Stimulated activated CD4-positive, alpha-beta T cell treated with anti-CD3 and anti-CD28 coated beads, Interleukin-2, amount 100 ng/mL, for 24 hours (primary cell): Measurements from ENCODE around the gene SPATA13.
A peak's percentile ranks its signal among the peaks of the same experiment; 100 is the strongest.

Source experiments
- DNase-seq, 2 donors: peaks; one replicate each; pipeline ENCODE4 v3.0.0-alpha.2; 2020

Gene SPATA13

DNA sequence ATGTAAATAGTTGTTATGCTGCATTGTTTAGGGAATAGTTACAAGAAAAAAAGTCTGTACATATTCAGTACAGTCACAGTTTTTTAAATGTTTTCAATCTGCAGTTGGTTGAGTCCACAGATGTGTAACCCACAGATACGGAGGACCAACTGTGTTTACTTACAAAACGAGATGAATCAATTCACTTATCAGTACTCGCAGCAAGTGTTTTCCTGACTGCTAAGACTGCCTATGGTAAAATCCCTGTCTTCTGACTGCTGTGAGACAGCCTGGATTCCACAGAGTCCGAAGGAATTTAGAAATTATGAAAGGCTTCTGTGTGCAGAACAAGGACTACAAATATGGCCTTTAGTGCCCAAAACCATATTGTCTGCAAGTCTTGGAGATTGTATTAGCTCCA is 103.1 kb downstream of the SPATA13 start:
- no peak for DNase-seq

DNA sequence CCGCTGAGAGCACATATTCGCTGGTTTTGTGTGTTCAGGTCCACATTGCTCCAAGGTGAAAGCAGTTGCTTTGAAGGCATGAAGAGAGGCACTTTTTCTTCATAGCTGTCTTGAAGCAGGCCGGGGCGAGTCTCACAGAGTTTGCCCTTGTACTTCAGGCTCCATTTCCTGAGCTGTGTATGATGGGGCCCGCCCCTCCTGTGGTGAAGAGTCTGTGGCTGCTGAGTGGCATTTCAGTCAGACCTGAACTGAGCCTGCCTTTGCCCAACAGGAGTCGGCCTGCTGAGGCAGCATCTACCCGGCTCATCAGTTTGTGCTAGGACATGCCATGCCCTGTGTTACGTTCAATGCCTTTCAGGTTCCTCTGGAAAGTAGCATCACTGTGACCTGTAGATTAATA is 104.5 kb downstream of the SPATA13 start:
- peak; percentile 81 for DNase-seq

DNA sequence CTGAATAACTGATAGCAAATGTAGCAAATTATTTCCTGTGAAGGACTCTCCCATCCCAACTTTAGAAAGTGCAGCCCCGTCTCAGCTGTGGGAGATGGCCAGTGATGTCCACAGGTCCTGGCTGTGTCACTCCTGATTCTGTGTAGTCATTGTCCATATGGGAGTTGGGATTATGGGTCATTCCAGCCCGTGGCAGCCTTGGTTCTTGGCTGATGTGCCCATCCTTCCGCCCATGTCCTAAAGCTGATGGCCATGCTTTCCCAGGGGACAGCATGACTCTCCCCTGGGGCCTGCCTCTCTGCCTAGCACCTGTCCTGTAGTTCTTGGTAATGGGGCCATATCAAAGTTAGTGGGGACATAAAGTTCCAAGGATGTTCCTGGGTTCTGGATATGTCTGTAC is 104.9 kb downstream of the SPATA13 start:
- DNase-seq: peak in 1 of 2 donors; percentile 17

DNA sequence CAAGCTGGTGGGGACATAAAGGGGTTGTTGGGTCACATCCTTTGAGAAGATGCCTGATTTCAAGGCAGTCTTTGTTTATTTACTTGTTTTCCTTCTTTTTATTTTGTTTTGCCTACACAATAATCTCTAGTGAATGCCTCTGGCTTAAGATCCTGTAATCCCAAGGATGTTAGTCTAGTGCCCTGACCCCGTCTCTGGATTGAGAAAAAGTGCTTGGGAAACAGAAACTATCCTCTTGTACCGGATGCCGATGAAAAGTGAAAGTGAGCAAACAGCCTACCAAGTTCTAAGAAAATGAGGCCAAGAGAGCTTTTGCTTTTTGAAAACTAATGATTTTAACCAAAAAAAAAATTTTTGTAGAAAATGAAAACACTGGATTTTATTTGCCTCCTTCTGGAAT is 106.8 kb downstream of the SPATA13 start:
- peak in 1 of 2 donors; percentile 25 for DNase-seq

DNA sequence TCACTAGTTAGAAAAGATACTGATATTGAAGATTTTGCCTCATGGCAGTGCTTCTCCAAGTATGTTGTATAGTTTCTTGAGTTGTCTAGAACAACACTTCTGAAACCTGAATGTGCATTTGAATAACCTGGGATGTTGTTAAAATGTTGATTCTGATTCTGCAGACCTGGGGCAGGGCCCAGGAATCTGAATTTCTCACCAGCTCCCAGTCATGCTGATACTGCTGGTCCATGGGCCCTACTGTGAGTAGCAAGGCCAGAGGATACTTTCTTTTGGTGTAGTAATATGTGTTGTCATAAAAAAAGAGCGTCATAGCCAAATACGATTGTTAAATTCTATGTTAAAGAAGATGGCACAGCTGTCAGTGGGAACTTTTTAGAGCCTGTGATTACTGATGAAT is 107.3 kb downstream of the SPATA13 start:
- DNase-seq: peak in 1 of 2 donors; percentile 22

DNA sequence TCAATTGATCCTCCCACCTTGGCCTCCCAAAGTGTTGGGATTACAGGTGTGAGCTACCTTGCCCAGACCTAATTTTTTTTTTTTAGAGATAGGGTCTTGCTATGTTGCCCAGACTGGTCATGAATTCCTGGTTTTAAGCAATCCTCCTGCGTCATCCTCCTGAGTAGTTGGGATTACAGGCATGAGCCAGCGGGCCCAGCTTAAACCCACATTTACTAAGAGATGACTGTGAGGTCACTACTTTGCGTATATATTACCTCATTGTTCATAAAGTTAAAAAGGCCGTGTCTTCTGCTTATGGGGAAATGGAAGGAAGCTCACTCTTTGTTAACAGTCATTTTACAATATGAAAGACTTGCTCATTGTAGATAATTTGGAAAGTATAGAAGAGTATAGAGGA is 109.3 kb downstream of the SPATA13 start:
- DNase-seq: peak in 1 of 2 donors; percentile 14

DNA sequence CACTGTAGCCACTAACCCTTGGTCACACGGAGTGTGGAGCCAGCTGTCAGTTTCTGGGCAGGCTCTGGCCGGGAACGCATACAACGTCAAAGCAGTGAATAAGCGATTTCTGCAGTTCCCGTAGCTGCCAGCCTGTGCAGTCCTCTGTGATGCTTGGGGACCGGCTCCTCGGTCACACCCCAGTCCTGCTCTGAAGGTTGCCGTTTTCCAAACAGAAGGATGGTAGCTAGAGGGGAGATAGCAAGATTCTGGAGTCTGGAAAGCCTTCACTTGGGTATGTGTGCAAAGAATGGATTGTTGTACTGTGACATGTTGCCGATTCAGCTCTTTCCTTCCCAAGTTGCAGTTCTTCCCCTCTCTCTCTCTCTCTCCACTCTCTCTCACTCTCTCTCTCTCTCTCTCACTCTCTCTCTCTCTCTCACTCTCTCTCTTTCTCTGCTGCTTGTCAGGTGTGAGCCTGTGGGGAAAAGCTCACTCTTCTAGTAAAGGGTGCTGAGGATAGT is 110.2 kb downstream of the SPATA13 start:
- DNase-seq: peak; percentile 57 to 62

DNA sequence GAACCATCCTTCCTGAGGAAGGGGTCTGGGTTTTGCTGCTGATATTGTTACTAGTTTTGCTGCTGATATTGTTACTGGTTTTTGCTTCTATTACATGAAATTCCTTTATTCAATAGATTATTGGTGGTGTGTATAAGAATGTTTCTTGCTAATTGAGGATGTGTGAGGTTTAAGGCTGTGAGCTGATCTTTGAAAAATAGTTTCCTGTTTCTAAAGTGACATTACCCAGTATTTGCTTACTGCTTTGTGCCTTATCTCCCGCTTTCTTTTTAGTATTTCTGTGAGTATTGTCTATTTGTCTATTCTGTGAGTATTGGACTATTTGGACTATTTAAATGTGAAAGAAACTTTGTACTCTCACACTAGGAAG is 110.7 kb downstream of the SPATA13 start:
- no peak for DNase-seq

DNA sequence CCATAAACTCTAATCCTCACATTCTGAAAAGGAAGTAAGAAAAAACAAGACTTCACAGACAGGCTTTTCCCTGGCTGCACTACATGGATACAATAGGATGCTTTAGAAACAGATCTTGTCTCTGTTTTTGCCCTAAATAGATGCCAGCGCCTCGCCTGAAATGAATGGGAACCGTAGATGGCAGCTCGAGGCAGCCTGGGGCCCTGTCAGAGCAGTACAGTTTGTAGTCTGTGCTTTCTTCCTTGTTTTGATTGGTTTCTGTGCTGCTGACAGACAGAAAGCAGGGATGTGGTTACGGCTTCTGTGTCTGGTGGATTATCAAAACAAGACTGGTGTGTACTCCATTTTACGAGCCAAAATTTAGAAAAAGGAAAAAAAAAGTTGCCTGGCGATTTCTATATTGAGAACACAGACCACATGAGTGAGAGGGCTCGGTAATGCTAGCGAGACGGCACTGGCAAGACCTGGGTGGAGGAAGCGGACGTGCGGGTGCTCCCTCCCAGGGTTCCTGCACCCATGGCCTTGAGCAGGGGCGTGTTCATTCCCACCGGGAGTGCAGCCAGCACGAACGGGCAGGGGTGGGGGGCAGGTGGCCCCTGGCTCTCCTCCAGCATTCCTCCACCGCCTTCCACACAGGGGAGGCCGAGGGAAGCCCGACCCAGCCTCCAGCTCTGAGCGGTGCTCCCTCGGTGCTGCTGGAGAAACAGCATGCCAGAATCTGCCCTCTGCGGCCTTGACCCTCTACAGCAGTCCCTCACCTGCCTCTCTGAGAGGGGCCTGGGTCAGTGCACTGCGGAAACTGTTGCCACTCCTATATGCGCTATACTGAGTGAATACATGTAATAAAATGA is 111.3 kb downstream of the SPATA13 start:
- peak; percentile 55 to 61 for DNase-seq

DNA sequence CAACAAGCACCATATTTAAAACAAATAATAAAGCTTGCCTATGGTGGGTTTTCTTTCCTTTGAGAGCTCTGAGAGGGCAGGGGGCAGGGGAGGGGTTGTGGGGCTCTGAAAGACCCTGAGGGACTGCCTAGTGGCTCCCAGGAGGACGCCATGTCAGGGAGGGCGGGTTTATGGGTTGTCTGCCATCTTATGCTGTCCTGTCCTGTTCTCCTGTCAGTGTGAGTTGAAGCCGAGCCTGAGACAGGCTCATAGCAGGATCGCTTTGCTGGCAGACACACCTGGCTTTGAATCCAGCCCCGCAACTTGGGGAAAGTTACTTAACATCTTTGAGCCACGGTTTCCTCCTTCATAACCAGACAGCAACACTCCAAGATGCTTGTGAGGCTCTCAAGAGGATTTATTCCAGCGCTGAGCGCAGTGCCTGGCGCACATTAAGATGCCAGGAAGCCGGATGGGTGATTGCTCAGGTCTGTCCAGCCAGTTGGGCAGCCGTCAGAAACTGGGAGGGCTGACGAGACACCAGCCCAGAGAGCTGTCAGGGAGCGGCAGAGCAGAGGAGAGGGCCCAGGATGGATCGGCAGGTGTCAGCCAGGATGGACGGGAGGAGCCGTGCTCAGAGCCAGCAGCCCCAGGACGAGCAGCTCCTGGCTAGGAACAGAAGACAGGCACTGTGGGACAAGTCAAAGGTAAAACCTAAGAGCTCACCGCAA is 112.1 kb downstream of the SPATA13 start:
- DNase-seq: peak in 1 of 2 donors; percentile 30

DNA sequence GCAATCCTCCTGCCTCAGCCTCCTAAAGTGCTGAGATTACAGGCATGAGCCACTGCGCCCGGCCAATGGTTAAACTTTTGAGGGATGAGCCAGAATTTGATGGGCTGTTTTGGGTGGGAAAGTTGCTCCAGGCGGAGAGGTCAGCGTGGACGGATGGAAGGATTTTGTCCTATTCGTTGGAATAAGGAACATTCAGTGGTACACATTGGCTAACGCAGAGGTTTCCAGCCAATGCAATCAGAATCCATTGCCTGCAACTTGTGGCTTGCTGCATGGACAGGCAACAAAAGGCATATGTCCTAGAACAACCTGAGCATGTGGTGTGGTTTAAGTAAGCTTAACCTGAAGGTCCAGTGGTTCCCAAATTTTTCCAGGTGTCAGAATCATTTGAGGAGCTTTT is 113.4 kb downstream of the SPATA13 start:
- peak in 1 of 2 donors; percentile 16 for DNase-seq

DNA sequence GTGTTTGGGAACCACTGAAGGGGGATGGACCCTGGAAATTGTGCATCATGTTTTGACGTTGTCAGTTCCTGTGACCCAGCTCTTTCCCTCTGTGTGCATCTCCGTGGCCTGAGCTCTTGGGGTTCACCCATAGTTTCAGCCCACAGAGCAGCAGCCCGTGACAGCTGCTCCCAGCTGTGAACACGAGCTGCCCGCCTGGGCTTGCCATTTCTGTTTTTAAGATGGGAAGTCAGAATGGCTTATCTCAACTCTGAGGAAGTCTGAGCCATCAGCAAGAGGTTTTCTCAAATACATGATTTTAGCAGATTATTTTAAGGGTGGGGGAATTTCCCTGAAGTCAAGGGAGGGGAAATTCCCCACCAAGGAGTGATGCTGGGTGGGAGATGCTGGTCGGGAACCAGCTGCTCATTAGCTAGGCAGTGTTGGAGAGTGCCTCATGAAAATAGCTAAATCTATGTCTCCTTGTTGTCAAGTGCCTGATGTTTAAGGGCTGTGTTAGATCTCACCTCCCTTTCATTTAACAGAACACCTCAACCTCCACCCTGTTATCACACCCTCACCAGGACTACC is 114.0 kb downstream of the SPATA13 start:
- peak; percentile 73 to 74 for DNase-seq

DNA sequence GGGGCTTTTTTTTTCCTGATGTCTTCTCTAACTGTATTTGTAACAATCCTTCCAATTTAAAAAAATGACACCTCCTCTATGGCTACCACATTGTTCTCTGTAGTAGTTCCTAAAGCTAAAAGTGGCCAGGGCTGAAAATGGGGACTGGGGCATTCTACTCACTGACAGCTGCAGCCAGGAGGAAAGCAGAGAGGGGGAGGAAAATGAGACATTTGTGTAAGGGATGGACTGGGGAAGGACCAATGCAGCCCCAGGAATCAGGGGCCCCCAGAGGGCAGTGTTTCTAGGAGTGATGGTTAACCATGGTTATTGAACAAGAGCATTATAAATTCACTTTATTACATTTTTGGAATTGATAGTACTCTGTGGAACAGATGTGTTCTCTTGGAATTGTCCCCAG is 114.5 kb downstream of the SPATA13 start:
- no peak for DNase-seq

DNA sequence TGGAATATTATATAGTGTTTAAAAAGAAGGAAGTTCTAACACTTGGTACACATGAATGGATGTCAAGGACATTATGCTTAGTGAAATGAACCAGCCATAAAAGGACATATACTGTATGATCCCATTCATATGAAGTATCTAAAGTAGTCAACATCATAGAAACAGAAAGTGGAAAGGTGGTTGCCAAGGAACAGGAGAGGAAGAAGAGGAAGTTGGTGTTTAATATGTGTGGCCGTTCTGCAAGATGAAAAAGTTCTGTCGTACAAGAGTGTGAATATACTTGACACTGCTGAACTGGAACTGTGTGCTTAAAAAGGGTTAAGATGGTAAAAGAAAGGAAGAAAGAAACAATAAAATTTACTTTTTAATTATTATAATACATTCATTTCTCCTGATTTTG is 115.8 kb downstream of the SPATA13 start:
- DNase-seq: no peak

DNA sequence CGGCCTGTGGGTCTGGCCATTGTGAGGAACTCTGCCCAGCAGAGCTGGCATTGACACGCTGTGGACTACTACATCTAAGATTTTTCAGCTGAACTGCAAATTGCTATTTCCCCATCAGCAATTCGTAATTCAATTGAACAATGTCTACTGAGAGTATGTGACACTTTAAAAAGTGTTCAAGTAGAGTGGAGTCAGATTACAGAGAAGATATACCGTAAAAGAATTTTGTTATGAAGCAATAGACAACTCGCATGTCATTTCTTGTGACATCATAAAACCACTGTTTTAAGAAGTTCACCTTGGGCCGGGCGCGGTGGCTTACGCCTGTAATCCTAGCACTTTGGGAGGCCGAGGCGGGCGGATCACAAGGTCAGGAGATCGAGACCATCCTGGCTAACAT is 116.3 kb downstream of the SPATA13 start:
- DNase-seq: no peak

DNA sequence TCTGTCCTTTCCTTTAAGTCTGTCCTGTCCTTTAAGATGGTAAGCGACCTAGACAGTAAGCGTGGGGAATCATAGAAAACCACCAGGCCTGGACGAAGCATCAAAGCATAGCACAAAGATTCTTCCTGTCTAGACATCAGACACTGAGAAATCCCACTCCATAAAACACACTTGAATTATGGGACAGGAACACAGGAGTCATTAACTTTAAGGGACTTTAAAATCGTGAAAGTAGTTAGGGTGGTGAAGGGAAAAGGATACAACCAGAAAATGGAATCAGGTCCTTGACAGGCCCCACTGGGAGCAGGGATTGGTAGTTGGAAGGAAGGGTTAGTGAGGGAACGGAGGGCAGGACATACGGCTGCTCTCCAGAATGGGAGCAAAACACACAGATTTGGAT is 117.2 kb downstream of the SPATA13 start:
- DNase-seq: no peak

DNA sequence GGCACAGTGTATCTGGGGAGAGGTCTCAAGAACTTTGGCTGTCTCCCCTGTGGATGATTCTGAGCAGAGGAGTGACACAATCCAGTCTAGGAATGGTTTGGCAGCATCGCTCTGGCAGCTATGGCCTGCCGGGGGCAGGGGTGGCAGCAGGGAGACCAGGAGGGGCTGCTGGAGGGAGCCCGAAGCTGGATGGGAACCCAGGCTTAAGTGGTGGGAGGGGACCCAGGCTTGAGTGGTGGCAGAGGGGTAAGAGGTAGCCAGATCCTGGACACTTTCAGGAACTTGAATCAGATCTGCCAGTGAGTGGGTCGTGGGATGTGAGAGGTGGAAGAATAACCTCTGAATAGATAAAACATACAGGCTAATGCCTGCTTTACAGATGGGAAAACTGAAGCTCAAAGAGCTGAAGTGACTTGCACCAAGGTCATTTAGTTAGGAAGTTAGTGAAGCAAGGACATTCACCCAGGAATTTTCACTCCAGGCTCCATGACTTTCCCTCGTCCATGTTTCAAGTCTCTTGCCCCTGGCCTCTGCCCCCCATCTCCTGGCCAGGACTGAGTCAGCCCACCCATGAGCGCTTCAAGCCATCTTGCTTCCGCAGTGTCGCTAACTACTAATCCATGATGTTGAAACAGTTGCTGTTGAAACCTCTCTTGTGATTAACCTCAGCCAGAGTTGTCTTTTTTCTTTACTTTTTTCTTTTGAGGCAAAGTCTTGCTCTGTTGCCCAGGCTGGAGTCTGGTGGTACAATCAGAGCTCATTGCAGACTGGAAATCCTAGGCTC is 119.0 kb downstream of the SPATA13 start:
- no peak for DNase-seq

DNA sequence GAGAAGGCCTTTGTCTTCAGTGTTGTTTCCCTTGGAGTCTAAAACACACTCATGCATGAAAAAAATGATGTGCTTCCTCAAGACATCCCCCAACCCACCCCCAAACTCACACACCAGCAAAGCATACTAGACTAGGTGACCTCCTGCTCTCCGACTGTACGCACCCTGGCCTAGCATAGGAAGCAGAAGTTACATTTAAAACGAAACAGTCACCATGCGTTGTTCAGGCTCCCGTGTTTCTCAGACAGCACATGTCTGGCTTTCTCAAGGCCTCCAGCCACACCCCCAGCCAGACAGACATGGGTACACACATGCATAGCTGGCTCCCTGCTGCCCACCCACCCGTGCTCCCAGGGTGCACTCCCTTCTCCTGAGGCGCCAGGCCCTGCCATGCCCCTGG is 120.2 kb downstream of the SPATA13 start:
- no peak for DNase-seq

DNA sequence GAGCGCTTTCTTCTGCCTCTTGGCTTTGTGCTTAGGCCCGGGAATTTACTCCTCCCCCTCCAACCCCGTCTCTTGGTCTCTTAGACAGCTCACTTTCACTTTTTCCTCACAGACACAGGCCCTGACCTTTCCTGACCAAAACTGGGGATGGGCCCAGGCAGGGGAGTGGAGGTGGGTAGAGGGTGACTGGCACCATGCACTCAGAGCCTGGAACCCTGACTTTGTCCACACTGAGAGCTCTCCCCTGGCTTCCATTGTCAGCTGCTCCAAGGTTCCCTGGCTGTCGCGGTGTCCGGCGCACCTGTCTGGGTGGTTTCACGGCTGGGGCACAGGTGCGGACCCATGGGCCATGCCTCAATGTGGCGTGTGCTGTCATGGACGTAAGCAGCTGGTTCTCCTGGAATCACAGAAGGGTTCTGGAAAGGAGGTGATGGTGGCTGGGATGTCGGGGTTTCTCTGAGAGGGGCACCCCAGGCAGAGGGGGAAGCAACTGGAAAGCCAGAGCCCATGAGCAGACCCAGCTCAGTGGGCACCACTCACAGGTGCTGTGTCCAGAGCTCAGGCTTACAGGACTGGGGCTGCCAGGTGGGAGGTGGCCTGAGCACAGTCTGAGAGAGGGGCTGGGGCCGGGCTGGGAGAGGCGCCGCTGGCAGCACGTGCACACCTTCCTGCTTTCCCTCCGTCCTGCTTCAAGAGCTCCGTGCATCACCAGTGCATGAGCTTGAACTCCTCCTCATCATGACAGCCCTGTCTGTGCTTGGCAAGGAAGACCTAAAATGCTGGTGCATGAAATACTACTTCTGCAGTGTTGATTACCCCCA is 120.9 kb downstream of the SPATA13 start:
- no peak for DNase-seq

DNA sequence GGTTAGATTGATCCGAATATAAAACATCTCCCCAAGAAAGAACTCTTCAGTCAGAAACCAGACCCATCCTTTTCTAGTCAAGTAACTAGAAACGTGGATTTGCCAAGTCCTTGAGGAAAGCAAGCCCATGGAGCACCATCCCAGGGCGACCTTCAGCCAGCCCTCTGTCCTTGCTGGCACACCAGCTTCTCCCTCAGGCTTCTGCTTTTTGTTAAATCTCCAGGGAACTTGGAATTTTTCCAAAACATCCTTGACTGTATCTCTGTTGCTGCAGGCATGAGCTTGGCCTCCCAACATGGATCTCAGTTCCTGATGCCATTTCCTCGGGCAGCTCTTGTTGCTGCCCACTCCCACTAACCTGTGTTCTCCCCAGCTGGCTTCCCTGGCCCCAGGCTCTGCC is 121.7 kb downstream of the SPATA13 start:
- DNase-seq: no peak

DNA sequence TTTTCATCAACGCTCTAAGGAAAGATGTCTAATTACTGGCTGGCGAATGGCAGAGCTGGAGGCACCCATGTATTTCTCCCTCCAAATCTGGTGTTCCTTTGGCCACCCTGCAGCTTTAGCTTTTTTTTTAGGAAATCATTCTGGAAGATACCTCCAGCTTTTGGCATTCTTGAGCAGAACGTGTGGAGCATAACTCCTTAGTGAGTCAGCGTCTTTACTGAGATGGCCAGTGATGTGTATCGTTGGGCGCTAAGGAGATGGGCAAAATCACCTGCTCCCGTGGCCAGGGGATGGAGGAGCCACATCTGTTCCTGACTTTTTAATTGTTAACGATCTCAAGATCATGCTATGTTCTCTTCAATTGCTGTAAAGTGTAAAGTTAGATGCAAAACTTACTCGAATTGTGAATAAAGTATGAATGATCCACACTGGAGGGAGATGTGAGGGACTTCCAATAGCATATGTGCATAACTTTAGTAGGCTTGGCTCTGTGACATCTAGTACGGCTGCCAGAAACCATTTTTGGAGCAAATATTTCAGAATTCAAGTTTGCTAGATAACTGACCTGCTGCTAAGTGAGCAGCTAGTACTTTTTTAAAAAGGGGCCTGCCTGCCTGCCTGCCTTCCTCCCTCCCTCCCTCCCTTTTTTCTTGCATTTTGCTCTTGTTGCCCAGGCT is 124.5 kb downstream of the SPATA13 start:
- no peak for DNase-seq

DNA sequence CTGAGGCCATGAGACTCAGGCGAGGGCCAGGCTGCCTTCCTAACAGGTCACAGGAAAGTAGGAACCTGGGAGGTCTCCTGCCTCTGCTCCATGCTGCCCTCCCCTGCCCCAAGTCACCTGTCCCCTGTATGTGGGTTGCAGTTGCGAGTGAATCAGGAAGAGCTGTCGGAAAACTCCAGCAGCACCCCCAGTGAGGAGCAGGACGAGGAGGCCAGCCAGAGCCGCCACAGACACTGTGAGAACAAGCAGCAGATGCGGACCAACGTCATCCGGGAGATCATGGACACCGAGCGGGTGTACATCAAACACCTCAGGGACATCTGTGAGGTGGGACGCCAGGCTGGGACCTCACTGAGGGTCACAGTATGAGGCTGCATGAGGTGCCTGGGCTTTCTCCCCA is 126.1 kb downstream of the SPATA13 start:
- DNase-seq: no peak
